HG03378 (cell line): ENCODE results near the gene RBAK.
"Not testable (repeated sequence)": the region's sequence is repeated elsewhere in the genome, so short reads cannot be mapped to it uniquely, and the experiment has no call there.

Experiments
- ATAC-seq: cut with Tn5 transposase; IDR thresholded peaks from one replicate; pipeline ENCODE4 v1.9.1; 2021; ENCODE audit warnings: mild to moderate bottlenecking, moderate library complexity; ENCODE audit not compliant: unreplicated experiment

The RBAK gene

DNA sequence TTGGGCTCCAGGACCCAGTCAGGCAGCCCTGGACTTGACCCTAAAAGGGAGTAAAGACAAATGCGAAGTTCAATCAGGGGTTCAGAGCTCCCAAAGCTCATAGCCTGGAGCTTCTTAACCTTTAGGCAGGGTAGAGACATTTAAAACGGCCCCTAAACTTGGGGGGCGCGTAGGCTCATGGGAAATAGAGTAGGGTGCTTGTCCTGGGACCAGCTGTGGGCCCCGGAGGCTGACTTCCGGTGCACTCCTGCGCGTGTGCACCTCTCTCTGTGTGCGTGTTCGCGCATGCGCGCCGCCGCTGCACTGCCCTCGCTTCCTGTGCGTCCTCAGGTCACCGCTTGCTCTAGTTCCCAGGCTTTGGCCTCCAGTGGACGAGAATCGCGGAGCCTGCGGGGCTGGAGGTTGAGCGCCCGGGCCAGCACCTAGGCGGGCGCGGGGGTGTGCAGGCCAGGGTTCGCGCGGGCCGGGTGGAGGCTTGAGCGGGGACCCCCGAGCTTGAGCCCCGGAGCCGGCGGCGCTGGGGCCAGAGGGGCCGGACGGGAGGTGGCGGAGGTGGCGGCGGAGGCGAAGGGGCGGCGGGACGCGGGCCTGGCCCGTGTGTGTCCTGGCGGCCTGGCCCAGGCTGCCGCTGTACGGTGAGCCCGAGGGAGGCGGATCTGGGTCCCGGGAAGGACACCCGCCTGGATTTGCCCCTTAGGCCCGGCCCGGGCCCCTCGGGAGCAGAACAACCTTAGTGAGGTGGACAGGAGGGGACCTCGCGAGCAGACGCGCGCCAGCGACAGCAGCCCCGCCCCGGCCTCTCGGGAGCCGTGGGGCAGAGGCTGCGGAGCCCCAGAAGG, at the start of gene RBAK:
Gene RBAK (plus strand): TSS at position 303 of the 839 bp plus-strand sequence. CDS start 2,217 bp downstream, outside the sequence.
- peak; percentile 98 for ATAC-seq

DNA sequence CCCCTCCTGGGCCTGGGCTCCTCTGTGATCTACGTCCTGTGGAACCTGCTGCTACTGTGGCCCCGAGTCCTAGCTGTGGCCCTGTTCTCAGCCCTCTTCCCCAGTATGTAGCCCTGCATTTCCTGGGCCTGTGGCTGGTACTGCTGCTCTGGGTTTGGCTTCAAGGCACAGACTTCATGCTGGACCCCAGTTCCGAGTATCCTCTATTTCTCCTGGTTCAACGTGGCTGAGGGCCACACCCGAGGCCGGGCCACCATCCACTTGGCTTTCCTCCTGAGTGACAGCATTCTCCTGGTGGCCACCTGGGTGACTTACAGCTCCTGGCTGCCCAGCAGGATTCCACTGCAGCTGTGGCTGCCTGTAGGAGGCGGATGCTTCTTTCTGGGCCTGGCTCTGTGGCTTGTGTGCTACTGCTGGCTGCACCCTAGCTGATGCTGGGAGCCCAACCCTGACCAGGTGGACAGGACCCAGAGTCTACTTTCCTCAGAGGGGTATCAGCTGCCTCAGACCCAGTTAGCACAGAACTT, 48.9 kb upstream of the RBAK start:
- ATAC-seq: no peak

DNA sequence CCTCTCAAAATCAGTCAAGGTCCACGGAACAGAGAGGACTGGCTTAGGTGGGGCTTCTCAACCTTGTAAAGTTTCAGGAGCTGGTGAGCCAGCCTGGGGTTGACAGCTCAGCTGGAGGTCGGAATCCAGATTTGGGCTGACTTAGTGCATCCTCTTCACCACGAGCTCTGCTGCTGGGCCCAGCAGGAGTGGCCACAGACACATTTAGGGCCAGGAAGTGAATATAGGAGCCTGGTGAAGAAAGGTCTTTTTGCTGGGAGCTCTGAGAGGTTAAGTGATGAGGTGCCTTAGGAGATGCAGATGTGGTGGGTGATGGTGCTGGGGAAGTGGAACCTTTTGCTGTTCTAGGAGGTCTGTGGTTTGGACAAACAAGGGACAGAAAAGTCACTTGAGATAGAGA, 47.4 kb upstream of the RBAK start:
- ATAC-seq: no peak

DNA sequence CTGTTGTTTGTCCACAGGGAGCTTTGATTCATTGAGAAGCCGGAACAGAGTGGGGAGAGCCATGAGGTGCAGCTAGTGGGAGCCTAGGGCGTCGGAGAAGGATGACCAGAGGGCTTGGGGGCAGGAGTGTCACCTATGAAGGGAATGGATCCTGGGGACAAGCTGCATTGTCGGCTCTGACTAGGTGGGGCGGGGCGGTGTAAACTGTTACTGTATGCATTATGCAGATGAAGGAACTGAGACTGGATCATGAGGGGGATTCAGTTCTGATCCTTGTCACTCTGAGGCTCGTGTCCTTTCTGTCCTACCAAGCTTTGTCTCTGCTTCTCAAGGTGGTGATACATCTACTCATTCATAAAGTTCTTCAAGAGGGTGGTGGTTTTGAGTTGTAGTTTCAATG, 46.8 kb upstream of the RBAK start:
- no peak for ATAC-seq

DNA sequence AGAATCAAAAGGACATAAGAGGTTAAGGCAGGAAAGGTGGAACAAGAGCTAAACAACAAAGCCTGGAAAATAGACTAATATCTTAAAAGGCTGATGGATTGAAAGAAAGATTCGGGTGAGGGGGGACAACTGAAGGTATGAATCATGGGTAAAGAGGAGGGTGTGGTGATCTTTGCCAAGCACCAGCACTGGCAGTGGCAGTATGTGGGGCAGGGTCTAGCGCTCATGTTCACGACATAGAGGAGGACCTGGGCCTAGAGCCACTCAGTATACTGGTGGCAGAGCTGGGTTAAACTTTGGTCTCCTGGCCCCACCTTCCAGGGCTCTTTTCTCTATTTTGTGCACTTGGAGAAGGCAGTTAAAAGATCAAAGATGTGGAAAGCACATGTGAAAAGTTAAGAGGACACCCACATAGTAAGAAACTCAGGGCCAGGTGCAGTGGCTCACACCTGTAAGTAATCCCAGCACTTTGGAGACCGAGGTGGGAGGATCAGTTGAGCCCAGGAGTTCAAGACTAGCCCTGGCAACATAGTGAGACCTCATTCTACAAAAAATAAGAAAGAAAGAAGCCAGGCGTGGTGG, 46.2 kb upstream of the RBAK start:
- ATAC-seq: no peak

DNA sequence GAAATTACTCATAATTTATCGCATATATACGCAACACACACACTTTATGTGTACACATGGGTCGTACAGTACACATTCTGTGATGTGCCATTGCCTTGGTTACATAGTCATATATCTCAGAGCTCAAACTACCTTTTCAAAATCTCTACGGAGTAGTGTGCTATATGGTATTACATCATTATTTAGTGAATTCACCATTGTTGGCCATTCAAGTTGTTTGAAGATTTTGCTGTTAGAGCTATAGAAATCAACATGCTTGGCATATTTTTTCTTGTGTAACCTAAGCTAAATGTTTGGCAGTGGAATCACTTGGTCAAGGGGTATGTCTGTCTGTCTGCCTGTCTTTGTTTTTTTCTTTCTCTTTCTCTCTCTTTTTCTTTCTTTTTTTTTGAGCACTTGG, 44.7 kb upstream of the RBAK start:
- ATAC-seq: no peak

DNA sequence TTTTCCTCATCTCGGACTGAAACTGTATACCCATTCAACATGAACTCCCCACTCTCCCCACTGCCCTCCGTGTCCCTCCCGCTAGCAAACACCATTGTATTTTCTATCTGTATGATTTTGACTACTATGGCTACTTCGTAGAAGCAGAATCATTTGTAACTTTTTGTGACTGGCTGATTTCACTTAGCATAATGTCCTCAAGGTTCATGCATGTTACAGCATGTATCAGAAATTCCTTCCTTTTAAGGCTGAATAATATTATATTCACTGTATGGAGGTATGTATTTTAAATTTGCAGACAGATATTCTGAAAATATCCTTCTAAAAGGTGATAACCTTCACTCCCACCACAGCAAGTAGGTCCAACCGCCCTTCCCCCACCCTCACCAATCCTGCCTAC, 43.7 kb upstream of the RBAK start:
- no peak for ATAC-seq

DNA sequence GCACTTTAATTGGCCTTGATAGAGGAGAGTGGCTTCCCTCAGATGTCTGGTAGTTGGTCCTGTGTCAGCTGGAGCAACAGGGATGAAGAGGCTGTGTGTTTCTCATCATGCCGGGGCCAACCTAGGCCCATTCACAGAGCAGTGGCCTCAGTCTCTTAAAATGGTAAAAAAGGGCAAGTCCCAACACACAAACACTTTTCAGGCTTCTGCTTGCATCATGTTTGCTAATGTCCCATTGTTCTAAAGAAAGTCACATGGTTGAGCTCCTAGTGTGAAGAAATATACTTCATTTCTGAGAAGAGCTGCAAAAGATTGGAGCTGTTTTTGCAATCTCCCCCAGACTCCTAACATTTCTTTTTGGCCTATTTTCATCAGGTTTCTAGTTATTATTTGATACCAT, 40.6 kb upstream of the RBAK start:
- no peak for ATAC-seq

DNA sequence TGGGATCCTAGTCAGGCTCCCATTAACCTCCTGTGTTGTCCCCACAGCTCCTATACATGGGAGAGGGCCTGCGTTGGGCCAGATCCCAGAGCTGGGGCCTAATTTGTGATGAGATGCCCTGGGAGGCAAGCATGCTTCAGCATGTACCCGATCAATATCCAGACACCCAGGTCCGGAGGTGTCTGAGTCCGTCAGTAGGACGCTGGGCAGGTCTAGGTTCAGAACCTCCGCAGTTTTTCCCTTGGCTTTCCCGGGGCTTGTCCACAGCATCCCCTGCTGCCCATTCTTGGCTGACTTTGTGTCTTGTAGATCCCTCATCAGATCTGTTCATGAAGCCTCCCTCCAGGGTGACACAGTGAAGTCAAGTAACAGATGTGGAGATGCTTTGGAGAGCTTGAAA, 32.7 kb upstream of the RBAK start:
- no peak for ATAC-seq

DNA sequence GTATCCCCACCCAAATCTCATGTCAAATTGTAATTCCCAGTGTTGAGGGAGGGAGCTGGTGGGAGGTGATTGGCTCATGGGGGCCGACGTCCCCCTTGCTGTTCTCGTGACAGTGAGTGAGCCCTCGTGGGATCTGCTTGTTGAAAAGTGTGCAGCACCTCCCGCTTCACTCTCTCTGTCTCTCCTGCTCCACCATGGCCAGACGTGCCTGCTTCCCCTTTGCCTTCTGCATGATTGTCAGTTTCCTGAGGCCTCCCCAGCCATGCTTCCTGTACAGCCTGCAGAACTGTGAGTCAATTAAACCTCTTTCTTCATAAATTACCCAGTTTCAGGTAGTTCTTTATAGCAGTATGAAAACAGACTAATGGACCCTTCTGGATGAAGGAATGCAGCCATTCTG, 29.7 kb upstream of the RBAK start:
- ATAC-seq: not testable (repeated sequence)

DNA sequence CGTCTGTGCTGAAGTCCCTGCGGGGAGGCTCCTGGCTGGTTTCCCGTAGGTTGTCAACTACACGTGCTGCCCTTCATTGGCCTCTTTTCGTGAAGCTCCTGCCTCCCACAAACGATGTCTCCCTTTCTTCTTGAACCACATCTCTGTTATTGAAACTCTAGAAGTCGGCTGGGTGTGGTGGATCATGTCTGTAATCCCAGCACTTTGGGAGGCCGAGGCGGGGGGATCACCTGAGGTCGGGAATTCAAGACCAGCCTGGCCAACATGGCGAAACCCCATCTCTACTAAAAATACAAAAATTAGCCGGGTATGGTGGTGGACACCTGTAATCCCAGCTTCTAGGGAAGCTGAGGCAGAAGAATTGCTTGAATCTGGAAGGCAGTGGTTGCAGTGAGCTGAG, 28.0 kb upstream of the RBAK start:
- not testable (repeated sequence) for ATAC-seq

DNA sequence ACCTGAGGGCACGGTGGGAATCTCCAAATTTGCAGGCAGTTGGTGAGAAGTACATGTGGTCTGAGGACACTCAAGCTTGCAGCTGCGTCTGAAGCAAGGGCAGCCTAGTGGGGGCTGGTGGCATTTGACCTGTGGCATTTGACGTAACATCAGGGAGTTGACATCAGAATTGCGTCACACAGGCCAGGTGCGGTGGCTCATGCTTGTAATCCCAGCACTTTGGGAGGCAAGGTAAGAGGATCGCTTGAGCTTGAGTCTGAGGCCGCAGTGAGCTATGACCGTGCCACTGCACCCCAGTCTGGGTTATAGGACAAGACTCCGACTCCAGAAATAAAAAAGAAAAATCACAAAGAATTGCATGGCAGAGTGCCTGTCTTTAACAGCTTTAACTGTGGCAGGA, 25.6 kb upstream of the RBAK start:
- ATAC-seq: no peak

DNA sequence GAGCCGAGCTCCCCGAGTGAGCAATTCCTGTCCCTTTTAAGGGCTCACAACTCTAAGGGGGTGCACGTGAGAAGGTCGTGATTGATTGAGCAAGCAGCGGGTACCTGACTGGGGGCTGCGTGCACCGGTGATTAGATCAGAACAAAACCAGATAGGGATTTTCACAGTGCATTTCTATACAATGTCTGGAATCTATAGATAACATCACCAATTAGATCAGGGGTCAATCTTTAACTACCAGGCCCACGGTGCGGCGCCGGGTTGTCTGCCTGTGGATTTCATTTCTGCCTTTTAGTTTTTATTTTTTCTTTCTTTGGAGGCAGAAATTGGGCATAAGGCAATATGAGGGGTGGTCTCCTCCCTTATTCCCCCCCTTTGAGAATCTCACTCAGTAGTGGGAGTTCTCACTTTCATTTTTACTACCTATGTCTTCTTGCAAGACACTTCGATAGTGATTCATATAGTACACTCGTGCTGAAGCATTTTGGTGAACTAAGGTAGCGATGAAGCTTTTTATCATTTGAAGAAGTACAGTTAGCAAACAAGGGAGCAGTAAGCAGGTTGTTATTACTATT, 24.6 kb upstream of the RBAK start:
- ATAC-seq: not testable (repeated sequence)

DNA sequence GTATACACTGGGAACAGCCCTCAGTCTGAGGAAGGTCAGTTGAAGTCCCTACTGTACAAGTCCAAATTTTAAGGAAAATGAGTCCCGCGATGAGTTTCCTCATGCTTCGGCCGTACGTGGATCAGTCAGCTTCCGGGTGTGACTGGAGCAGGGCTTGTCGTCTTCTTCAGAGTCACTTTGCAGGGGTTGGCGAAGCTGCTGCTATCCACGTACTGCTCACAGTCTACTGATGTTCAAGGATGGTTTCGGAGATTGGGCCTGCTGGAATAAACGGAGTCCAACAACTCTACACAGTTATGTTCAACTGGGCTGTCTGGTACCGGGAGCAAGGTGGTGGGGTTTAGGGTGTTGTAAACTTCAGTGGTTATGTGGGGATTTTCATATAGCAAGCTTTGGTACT, 22.0 kb upstream of the RBAK start:
- ATAC-seq: not testable (repeated sequence)

DNA sequence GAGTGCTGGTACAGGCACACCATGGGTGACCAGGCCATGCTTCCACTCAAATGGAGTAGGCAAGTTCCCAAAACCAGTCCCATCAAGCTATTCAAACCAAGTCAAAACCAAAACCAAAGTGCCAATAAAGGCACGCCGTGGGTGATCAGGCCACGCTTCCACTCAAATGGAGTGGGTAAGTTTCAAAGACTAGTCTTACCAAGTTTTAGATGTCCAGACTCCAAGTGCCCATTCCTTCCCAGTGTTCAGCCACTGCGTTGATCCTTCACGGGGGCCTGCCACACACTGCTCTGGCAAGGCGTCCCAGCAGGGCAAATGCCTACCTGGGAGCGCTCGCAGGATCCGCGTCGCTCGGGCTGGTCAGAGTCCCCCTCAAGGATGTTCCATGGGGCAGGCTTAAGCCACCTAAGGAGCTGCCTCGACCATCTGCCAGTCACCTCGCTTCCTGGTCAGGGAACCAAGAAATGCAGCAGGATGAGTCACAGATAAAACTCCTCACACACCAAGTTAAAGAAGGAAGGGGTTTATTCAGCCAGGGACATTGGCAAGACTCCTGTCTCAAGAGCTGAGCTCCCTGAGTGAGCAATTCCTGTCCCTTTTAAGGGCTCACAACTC, 17.8 kb upstream of the RBAK start:
- ATAC-seq: not testable (repeated sequence)

DNA sequence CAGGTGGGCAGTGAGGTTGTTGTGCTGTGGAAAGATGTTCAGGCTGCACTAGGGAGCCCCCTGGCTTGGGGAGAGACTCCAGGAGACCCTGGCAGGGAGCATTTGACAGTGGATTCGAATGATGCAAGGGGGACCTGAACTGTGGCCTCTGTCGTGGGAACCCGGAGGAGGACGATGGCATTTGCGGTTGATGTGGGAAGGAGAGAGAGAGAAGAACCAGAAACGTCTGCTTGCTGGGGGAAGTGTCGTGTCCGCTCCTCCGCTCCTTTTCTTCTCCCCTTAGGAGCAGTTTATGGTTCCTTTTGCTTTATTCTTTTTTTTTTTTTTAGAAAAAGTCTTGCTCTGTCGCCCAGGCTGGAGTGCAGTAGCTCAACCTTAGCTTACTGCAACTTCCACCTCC, 12.5 kb upstream of the RBAK start:
- ATAC-seq: not testable (repeated sequence)

DNA sequence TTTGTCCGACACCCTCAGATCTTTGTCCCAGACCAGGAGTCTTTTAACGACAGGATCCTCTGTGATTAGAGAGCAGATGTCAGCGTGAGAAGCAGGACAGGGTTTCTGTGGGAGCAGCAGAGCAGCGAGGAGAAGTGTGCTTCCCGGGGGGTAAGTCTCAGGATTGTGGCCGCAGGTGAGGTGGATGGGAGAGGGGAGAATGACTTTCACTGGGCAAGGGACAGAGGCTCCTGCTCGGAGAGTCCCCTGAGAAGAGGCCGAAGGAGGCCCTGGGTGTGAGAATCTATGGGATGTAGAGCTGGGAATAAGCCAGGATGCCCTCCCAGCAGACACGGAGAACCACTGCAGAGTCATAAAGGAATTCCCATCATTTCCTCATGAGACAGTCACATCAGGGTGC, 10.4 kb upstream of the RBAK start:
- no peak for ATAC-seq

DNA sequence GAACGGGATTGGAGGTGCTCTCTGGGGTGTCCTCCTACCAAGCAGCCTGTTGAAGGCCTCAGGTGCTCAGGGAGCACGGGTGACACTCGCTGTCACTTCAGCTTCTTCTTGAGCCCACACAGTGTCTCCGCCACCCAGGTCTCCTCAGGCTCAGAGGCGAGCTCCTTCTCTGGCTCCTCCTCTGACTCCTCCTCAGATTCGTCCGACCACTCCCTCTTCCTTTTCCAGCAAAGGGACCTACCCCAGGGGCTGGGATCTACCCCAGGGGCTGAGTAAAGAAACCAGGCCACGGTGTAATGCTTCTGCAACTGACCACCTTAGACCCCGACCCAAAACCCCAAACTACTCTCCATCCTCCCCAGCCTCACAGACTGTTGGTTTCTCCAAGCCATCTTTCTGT, 9.2 kb upstream of the RBAK start:
- ATAC-seq: no peak

DNA sequence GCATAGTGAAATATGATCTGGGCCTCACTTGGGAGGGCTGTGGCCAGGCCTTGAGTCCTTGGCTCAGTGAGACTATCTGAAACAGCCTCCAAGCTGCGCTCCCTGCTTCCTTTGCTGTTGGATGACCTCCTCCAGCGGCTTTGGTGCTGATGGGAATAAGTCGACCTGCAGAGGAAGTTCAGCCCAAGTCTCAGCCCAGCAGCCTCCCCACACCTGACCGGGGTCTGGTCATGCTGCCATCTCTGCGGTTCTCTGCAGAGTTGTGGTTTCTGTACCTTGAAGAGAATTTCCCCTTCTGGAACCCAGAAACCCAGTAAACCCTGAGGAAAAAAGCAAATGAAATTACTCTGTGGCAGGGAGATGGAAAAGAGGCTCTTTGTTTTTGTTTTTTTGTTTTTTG, 4.6 kb upstream of the RBAK start:
- ATAC-seq: no peak

DNA sequence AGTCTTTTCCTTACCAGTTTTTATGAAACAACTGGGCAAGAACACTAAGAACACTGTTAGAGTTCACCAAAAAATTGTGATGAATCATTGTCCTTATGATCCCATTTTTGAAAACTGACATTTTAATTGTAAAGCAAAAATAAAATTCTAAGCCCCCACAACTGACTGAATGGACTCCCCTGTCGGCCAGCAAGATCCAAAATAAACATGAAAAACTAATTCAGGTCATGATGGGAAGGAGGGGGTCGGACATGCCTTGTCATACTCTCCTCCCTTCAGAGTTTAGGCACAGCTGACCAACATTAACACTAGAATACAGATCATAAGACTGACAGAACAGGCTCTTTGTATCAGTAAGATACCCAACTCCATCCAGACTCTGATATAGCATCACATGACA, 2.0 kb upstream of the RBAK start:
- no peak for ATAC-seq

DNA sequence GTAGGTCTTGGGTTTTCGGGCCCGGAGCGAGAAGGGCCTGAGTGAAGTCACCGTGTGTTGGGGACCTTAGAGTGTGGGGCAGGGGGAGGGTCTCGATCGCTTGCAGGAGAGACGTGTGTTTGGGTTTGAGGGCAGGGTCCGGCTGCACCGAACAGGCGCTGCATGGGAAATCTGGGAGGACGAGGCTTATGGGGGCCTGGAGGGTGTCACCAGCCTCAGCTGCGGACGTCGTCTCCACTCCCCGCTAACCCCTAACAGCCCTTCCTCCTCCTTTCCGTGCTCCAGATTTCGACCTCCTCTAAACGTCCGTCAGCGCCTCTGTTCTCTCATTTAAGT, 705 bp downstream of the RBAK start:
- not testable (repeated sequence) for ATAC-seq

DNA sequence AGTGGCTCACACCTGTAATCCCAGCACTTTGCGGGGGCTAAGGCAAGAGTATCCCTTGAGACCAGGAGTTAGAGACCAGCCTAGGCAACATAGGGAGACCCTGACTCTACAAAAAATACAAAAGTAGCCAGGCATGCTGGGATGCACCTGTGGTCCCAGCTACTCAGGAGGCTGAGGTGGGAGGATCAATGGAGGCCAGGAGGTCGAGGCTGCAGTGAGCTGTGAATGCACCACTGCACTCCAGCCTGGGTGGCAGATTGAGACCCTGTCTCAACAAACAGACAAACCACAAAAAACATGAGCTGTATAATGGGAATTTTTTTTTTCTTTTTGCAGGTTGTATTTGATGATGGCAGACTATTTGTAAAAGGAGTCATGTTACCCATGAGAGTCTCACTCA, 1.5 kb downstream of the RBAK start:
- not testable (repeated sequence) for ATAC-seq
